ENCODE measurements around the gene NCOA6.

- TF ChIP-seq CTCF (IDR thresholded peaks at IDR 0.05): no peak
- no peak for TF ChIP-seq POLR2A (IDR thresholded peaks at IDR 0.05)
Measured at GRCh38 chr20:34843421-34843820, 18.0 kb upstream of the NCOA6 start.

All from esophagus squamous epithelium (tissue), 4 donors.